ENCODE measurements around the gene ACSM2A.
"Not testable (repeated sequence)": the region's sequence is repeated elsewhere in the genome, so short reads cannot be mapped to it uniquely, and the experiment has no call there.

ACSM2A gene

GRCh38 chr16:20460313-20460712, 9.0 kb downstream of the ACSM2A start:
- not testable (repeated sequence) for DNase-seq

- not testable (repeated sequence) for DNase-seq
Measured at GRCh38 chr16:20468954-20469353, 17.6 kb downstream of the ACSM2A start.

- DNase-seq, result not testable (repeated sequence)
Measured at GRCh38 chr16:20469930-20470329, 18.6 kb downstream of the ACSM2A start.

GRCh38 chr16:20470732-20471131, 19.4 kb downstream of the ACSM2A start:
- not testable (repeated sequence) for DNase-seq

GRCh38 chr16:20477188-20477744, 25.9 kb downstream of the ACSM2A start:
- DNase-seq, result not testable (repeated sequence)

GRCh38 chr16:20483989-20484388, 32.7 kb downstream of the ACSM2A start:
- DNase-seq, result not testable (repeated sequence)

GRCh38 chr16:20484726-20485125, 33.4 kb downstream of the ACSM2A start:
- DNase-seq, result no peak

GRCh38 chr16:20485408-20485807, 34.1 kb downstream of the ACSM2A start:
- DNase-seq, result no peak

GRCh38 chr16:20490994-20491393, 39.7 kb downstream of the ACSM2A start:
- DNase-seq, result not testable (repeated sequence)

GRCh38 chr16:20491448-20491847, 40.1 kb downstream of the ACSM2A start:
- not testable (repeated sequence) for DNase-seq

GRCh38 chr16:20504418-20504817, 53.1 kb downstream of the ACSM2A start:
- DNase-seq, result no peak

- DNase-seq, result no peak
Measured at GRCh38 chr16:20507280-20507679, 56.0 kb downstream of the ACSM2A start.

- DNase-seq, result no peak
Measured at GRCh38 chr16:20510323-20510722, 59.0 kb downstream of the ACSM2A start.

- no peak for DNase-seq
Measured at GRCh38 chr16:20515688-20516090, 64.4 kb downstream of the ACSM2A start.

GRCh38 chr16:20517149-20517548, 65.8 kb downstream of the ACSM2A start:
- no peak for DNase-seq

- DNase-seq, result no peak
Measured at GRCh38 chr16:20519231-20519630, 67.9 kb downstream of the ACSM2A start.

- DNase-seq, result no peak
Measured at GRCh38 chr16:20520103-20520502, 68.8 kb downstream of the ACSM2A start.

- DNase-seq, result not testable (repeated sequence)
Measured at GRCh38 chr16:20531795-20532194, 80.5 kb downstream of the ACSM2A start.

- not testable (repeated sequence) for DNase-seq
Measured at GRCh38 chr16:20532284-20532792, 81.0 kb downstream of the ACSM2A start.

GRCh38 chr16:20536669-20537068, 85.3 kb downstream of the ACSM2A start:
- not testable (repeated sequence) for DNase-seq
